ENCODE measurements around the gene KAT14. TPM values are rescaled to one million over a fixed set of nuclear protein-coding genes. Genes with fewer than 3 reads are reported as not detected.
A peak's percentile ranks its signal among the peaks of the same experiment; 100 is the strongest.
"Not testable (repeated sequence)": the region's sequence is repeated elsewhere in the genome, so short reads cannot be mapped to it uniquely, and the experiment has no call there.

Gene KAT14
- total RNA-seq, 1 experiment from 2014 or later = 11.1 TPM

DNA sequence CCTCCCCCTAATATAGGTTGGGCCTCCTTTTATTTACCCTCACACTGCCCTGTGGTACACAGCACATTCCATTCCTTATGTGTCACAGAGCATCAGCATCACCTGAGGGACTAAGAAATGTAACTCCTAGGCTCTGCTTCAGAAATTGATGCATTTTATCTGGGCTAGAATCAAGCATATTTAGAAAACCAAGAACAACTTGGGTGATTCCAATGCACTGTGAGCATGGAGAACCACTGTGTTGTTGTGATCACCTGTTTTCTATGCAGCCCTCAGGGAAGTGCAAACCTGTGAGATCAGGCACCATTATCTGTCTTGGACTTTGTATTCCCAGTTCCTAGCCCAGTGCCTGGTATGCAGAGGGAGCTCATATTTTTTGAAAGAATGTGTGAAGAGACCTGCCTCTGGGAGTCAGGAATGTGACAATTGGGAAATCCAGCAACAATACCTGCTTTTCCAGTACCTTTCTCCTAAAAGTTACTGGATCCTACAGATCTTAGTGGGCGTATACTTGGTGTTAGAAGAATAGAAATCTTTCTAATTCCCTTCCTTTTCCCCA lies 7.0 kb downstream of the KAT14 start:
- no peak for DNase-seq (ENCODE audit: low read depth)

DNA sequence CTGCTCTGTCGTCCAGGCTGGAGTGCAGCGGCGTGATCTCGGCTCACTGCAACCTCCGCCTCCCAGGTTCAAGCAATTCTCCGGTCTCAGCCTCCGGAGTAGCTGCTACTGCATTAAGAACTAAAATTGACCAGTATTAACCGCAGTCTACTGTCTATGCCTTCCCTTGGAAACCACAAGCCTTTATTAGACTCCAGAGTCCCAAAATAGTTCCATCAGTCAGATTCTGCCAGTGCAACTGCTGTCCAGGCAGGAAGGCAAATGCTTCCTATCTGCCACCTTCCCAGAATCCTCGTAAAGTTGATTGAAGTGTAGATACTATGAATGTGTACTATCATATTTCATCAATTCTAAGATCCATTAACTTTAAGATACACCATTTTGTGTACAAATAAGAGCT lies 16.7 kb downstream of the KAT14 start:
- no peak for DNase-seq (ENCODE audit: low read depth)

DNA sequence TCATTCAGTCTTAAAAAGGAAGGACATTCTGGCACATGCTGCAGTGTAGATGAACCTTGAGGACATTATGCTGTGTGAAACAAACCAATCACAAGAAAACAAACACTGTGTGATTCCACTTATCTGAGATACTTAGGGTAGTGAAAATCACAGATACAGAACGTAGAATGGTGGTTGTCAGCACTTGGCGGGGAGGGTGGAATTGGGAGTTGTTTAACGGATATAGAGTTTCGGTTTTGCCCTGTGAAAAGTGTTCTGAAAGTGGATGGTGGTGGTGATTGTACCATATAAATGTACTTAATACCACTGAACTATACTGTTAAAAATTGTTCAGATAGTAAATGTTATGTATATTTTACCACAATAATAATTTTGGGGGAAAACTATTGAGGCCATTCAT lies 18.4 kb downstream of the KAT14 start:
- no peak for DNase-seq (ENCODE audit: low read depth)

DNA sequence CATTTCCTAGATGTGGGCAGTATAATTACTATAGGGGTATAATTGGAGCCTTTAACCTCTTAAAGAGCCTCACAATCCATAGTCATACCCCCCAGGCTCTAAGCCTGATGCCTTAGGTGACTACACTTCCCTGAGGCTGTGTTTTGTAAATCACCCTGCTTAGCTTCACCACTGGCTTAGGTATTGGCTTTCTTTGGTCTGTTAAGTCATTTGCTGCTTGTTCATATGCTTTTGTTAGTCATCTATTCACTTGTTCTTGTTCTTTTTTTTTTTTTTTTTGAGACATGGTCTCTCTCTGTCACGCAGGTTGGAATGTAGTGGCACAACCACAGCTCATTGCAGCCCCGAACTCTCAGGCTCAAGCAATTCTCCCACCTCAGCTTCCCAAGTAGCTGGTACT lies 26.7 kb downstream of the KAT14 start:
- DNase-seq (ENCODE audit: low read depth) = peak; percentile 65

DNA sequence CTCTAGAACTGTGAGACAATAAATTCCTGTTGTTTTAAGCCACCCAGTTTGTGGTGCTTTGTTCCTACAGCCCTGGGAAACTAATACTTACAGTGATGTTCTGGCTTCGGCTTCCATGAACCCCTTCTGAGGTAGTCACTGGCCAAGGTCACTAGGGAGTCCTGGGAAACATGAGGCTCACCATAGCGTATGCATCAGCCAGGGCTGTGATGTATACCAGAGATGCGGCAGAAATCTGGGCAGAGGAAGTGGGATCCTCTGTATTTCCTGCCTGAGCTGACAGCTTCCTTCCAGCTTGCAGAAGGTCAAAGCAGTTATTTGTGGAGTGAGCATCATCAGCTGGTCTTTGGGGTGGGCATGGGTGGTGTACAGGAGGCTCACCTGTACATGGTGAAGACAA lies 27.9 kb downstream of the KAT14 start:
- DNase-seq (ENCODE audit: low read depth) = peak; percentile 25

DNA sequence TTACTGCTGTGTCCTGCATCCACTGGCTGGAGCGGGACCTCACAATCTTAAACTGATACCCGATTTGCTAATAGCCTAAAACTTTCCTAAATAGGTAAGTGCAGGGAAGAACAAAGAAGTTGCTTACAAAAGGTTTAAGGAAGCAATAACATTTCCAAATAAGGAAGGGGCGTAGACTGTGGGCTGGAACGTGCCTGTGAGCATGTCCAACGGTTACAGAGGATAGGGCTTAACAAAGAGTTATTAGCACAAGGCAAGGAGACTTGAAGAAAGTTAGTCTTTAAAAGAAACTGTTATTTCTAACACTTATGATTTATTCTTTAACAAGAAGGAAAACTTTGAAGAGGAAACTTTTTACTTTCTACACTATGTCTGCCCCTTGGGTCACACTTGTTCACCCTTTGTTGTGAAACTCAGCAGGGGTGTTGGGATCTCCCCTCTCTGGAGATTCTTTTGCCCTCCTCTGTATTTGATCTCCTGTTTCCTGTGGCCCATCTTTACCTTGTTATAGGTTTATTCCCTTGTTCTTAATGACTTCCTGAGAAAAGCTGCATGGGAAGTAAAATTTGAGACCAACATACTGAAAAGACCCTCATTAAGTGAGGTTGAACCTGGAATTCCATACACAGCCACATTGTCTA lies 28.7 kb downstream of the KAT14 start:
- DNase-seq (ENCODE audit: low read depth) = no peak

DNA sequence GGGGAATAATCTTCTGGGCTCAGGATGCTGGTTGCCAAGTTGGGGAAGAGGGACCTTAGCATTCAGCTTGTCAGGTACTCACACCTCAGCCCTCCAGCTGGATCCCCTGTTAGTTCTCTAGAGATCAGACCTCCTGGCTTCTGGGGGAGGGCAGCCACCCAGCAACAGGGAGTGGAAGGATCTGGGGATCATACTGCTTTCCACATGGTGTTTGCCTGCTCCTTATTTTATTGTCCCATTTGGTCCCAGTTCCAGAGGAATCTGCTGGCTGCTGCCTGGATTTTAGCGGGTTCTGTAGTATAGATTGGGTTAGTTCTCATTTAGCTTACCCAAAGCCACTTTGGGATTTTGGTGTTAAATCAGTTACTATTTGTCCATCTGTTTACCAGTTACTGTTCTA lies 29.3 kb downstream of the KAT14 start:
- DNase-seq (ENCODE audit: low read depth) = no peak

DNA sequence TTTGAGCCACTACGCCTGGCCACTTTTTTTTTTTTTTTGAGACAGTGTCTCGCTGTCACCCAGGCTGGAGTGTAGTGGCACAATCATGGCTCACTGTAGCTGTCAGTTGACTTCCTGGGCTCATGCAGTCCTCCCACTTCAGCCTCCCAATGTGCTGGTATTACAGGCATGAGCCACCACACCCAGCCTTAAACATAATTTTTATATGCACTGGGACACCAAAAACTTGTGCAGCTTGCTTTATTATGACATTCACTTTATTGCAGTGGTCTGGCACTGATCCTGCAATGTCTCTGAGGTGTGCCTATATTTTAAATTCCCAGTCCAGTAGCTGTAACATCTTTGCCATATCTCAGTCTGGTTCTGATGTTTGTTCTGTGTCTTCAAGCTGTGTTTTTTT lies 34.7 kb downstream of the KAT14 start:
- DNase-seq (ENCODE audit: low read depth) = no peak

DNA sequence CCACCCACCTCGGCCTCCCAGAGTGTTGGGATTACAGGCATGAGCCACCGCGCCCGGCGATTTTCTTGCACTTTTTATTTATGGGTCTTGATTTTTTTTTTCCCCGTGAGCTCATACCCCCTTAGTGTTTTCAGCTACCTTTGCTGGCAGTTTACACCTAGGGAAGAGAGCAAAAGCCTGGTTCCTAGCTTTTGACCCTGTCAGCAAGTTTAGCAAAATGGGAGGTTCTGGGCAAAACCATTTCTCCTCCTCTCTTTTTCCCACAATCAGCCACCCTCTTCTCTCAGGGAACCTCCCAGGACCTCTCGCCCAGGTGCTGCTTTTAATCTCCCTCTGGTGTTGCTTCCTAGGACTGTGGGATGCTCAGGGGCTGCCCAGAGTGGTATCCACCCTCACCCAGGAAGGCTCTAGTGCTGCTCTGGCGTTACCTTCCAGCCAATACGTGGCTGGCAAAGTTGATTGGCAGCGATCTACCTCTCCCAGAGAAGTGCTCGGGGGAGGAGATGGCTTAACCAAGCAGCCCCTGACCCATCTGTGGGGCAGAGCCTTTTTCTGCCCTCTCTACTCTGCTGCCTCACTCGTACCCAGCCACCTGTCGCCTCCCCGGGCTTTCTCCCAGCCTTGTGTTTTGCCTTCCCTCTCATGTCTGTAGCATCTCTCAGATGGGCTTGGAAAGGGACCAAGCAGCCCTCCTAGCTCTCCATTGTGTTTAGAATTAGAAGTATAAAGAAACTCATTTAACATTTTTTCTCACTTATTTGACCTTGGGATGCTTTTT lies 37.4 kb downstream of the KAT14 start:
- DNase-seq (ENCODE audit: low read depth) = no peak

DNA sequence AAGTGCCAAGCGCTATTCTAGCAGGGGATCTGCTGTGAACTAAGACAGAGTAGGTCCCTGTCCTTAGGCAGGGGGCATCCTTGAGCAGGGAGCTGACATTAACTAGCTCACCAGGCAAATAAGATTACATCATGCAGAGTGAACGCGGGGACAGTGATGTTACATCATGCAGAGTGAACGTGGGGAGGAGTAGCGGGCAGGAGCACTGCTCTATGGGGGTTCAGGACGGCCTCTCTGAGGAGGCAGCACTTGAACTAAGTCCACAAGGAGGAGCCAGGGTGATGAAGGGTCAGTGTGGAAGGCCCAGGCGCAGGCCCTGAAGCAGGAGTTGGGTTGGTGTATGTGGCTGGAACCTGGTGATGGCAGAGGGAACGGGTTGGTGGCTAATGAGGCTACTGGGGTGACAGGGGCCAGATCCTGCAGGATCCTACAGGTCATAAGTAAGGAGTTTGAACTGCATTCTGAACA lies 38.7 kb downstream of the KAT14 start:
- DNase-seq (ENCODE audit: low read depth) = no peak

DNA sequence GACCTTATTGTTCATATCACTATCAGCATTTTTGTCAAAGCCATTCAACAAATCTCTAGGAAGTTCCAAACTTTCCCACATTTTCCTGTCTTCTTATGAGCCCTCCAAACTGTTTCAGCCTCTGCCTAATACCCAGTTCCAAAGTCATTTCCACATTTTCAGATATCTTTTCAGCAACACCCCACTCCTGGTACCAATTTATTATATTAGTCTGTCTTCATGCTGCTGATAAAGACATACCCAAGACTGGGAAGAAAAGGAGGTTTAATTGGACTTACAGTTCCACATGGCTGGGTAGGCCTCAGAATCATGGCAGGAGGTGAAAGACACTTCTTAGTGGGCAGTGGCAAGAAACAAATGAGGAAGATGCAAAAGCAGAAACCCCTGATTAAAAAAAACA lies 42.7 kb downstream of the KAT14 start:
- not testable (repeated sequence) for DNase-seq (ENCODE audit: low read depth)

DNA sequence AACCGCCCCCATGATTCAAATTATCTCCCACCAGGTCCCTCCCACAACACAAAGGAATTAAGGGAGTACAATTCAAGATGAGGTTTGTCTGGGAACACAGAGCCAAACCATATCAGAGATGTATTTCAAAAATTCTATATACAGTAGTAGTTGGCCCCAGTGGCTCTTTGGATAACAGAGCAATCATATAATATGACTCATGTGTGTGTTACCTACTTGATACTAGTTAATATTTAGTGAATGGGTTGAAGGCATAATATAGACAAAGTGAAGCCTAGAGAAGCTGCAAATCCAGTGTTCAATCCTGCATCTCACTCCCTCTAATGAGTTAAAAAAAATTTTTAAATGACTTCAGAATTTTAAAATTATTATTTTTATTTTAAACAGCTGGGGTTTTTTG lies 43.2 kb downstream of the KAT14 start:
- no peak for DNase-seq (ENCODE audit: low read depth)

DNA sequence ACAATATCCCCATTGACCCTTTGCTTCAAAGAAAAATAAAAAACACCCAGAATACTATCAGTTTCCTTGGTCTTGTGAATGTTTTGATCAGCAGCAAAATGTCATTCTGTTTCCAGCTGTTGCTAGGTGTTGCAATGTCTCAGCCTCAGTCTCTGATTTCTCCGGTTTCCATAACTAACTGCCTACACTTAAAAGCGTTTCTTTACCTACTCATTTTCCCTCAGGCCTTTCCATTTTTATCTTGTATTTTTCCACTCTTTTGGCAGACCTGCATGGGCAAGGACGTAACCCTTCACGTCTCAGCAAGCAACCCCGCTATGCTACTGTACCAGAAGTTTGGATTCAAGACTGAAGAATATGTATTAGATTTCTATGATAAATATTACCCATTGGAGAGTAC lies 49.4 kb downstream of the KAT14 start:
- DNase-seq (ENCODE audit: low read depth) = no peak

DNA sequence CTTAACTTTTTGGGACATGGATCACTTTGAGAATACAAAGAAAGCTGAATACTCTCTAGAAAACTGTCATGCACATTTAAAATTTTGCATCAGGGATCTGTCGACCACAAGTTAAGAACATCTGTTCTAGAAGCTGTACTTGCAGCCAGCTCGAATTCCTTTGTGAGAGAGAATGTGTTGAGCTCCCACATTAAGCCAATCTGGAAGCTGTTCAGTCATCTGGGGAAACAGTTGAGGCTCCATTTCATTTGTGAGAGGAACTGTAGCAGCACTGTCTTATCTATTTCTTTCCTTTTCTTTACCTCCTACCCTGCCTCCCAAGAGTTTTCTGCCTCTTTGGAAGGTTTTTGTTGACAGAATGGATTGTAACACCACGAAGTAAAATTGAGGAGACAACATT lies 50.8 kb downstream of the KAT14 start:
- no peak for DNase-seq (ENCODE audit: low read depth)

DNA sequence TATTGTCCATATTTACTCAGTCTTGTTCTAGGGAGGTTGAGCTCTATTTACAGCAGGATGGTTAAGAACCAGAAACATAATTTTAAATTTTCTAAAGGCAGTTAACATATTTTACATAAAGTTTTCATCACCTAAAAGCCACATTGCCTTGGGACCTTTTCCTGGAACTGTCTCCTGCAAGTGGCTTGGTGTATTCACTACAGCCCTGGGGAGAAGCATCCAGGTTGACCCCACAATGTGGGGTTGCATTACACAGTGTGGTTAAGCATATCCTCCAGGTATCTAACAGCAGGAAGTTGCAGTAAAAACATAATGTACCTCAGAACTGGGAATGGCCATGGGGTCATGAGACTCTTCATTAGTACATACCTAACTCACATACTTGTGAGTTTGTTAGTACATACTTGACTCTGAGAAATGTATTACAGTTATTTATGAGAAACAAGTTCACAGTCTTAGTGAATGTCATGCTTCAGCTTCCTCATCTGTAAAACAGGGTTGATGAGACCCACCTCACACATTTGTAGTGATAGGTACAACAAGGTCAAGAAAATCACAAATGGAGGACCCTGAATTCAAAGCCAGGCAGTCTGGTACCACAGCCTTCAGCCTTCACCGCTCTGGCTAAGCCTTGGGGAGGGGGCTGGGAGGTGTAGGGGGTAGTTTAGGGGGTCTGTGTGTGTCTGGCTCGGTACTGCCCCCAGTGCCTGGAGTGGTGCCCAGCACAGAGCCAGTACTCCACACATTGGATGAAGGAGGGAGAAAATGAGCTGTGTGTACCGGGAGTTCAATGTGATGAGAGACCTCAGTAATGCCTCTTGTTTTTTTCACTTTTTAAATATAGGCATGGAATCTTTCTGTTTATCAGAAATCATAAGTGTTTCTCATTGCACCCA lies 52.9 kb downstream of the KAT14 start:
- DNase-seq (ENCODE audit: low read depth) = no peak

DNA sequence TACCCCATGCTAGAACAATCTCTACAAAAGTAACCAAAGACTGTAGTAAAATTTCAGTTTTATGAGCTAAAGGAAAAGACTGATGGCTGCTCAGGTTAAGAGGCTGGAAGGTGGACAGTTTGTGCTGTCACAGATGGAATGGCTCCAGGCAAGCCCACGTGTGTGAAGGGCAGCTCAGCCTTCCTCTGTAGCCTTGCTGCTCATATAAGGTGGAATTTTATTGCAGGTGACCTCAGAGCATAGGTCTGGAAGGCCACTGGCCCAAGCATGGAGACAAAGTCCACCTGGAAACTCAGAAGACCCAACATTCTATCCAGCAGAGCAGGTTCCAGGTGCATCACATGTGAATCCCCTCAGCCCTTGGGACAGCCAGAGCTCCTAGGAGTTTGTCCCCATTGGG lies 53.6 kb downstream of the KAT14 start:
- DNase-seq (ENCODE audit: low read depth) = no peak

DNA sequence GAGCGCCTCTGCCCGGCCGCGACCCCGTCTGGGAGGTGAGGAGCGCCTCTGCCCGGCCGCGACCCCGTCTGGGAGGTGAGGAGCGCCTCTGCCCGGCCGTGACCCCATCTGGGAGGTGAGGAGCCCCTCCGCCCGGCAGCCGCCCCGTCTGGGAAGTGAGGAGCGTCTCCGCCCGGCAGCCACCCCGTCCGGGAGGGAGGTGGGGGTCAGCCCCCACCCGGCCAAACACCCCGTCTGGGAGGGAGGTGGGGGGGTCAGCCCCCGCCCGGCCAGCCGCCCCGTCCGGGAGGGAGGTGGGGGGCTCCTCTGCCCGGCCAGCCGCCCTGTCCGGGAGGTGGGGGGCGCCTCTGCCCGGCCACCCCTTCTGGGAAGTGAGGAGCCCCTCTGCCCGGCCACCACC lies 56.8 kb downstream of the KAT14 start:
- DNase-seq (ENCODE audit: low read depth) = not testable (repeated sequence)

DNA sequence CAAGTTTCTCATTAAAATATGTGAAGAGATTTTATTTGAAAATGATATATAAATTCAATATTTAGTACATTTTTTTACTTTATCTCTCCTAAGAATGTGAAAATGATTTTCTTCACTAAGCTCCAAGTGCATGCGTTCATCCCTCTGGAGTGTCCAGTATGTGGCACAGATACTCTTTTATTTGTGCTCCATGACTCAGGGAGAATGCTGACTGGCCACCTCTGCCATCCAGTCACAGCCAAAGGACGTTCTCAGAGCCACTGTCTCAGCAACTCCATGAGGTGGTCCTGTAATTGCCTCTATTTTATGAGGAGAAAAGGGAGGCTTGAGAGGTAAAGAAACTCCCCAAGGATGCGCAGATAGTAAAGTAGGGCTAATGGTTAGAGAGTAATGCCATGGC lies 58.3 kb downstream of the KAT14 start:
- no peak for DNase-seq (ENCODE audit: low read depth)

DNA sequence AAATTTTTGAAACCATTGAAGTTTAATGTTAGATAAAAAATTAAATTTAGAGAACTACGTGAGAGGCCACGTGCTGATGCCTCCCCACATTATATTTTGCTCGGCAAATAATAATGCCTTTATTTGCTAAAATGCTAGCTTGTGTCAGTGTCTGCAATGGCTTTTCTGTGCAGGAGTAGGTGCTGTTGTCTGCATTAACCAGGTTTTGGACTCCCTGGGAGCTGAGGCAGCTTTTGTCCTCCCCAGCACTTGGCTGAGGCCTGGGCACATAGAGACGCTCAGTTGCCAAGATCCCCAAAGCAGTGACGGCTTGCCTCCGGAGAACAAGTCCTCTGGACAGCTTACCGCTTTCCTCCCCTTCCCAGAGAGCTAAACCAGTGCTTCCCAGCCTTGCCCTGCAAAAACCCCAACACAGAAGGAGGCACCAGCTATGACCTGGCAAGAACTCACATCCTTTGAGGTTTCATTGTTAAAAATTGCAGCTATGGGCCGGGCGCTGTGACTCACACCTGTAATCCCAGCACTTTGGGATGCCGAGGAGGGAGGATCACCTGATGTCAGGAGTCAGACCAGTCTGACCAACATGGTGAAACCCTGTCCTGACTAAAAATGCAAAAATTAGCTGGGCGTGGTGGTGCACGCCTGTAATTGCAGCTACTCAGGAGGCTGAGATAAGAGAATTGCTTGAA lies 59.9 kb downstream of the KAT14 start:
- DNase-seq (ENCODE audit: low read depth) = peak; percentile 78

DNA sequence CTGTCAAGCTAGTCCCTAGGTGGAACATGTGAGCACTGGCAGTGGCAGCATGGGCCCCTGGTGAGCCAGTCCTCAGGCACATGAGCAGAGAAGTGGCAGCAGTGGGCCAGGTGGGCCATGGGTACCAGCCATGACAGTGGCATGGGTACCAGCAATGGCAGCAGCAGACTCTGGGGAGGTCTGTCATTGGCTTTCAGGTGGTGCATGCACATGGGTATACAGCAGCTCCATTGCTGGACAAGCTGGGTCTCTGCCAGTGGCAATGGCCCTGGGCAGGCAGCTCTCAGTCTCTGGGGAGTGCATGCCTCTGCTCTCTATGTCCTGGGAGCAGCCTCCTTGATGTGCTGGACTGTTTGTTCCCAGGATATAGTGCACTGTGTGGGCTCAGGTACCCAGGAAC lies 65.3 kb downstream of the KAT14 start:
- no peak for DNase-seq (ENCODE audit: low read depth)

DNA sequence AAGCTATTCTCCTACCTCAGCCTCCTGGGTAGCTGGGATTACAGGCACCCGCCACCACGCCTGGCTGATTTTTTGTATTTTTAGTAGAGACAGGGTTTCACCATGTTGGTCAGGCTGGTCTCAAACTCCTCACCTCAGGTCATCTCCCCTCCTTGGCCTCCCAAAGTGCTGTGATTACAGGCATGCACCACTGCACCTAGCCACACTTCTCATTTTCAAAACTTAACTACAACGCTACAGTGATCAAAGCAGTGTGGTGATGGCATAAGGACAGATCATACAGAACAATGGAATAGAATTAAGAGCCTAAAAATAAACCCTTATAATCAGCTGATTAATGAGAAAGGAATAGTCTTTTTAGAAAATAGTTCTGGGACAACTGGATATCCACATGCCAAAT lies 66.0 kb downstream of the KAT14 start:
- not testable (repeated sequence) for DNase-seq (ENCODE audit: low read depth)

Data from HT1080 (cell line).